Stimulated activated CD8-positive, alpha-beta memory T cell treated with anti-CD3 and anti-CD28 coated beads, Interleukin-12 subunit alpha, Interleukin-12 subunit beta, amount 100 ng/mL, for 4 hours (primary cell): ENCODE data around the gene FAM110A.
"Not testable (repeated sequence)": the region's sequence is repeated elsewhere in the genome, so short reads cannot be mapped to it uniquely, and the experiment has no call there.

Experiments used
- DNase-seq: peaks from one replicate; pipeline ENCODE4 v3.0.0-alpha.2; 2020; ENCODE audit warnings: low read depth

The FAM110A gene

GRCh38 chr20:833450-834150, at the start of gene FAM110A:
Gene FAM110A (plus strand): TSS chr20:833715. CDS start chr20:844805, 11,090 bp downstream.
- DNase-seq: peak; percentile 95

GRCh38 chr20:787825-788224, 45.7 kb upstream of the FAM110A start:
- no peak for DNase-seq

- DNase-seq: no peak
Observed at GRCh38 chr20:791056-791455, 42.5 kb upstream of the FAM110A start.

GRCh38 chr20:792248-792647, 41.3 kb upstream of the FAM110A start:
- DNase-seq: no peak

- no peak for DNase-seq
Observed at GRCh38 chr20:796921-797320, 36.6 kb upstream of the FAM110A start.

- DNase-seq: not testable (repeated sequence)
Observed at GRCh38 chr20:798746-799145, 34.8 kb upstream of the FAM110A start.

GRCh38 chr20:800026-800425, 33.5 kb upstream of the FAM110A start:
- DNase-seq: not testable (repeated sequence)

- no peak for DNase-seq
Observed at GRCh38 chr20:801678-802077, 31.8 kb upstream of the FAM110A start.

- no peak for DNase-seq
Observed at GRCh38 chr20:805713-806112, 27.8 kb upstream of the FAM110A start.

GRCh38 chr20:811776-812434, 21.6 kb upstream of the FAM110A start:
- DNase-seq: not testable (repeated sequence)

- not testable (repeated sequence) for DNase-seq
Observed at GRCh38 chr20:812435-812814, 21.1 kb upstream of the FAM110A start.

GRCh38 chr20:813390-813789, 20.1 kb upstream of the FAM110A start:
- DNase-seq: no peak

- no peak for DNase-seq
Observed at GRCh38 chr20:815226-815625, 18.3 kb upstream of the FAM110A start.

- peak; percentile 33 for DNase-seq
Observed at GRCh38 chr20:815914-816606, 17.5 kb upstream of the FAM110A start.

GRCh38 chr20:818001-818664, 15.4 kb upstream of the FAM110A start:
- DNase-seq: no peak

GRCh38 chr20:819680-820322, 13.7 kb upstream of the FAM110A start:
- no peak for DNase-seq

- no peak for DNase-seq
Observed at GRCh38 chr20:820323-820953, 13.1 kb upstream of the FAM110A start.

GRCh38 chr20:821046-821730, 12.3 kb upstream of the FAM110A start:
- DNase-seq: no peak

GRCh38 chr20:821731-822065, 11.8 kb upstream of the FAM110A start:
- DNase-seq: no peak

- no peak for DNase-seq
Observed at GRCh38 chr20:822651-823573, 10.6 kb upstream of the FAM110A start.
